ENCODE results near the gene SPTBN1. TPM values are rescaled to one million over a fixed set of nuclear protein-coding genes. Genes with fewer than 3 reads are reported as not detected.

The SPTBN1 gene
- total RNA-seq, 1 experiment from 2014 or later, result 204 TPM

GRCh38 chr2:54539683-54540082 is 83.6 kb downstream of the SPTBN1 start:
- Mint-ChIP-seq H3K9me3 (no peaks in the 10 kb centered on the region), H3K27me3 (ENCODE audit: low read depth) (no peaks in the 10 kb centered on the region), H3K4me3 (no peak overlapping the region), H3K36me3 (no peaks in the 10 kb centered on the region), H3K27ac (no peak overlapping the region), H3K4me1 (peaks cover 9% of the 10 kb centered on the region)
- ATAC-seq (no peak), DNase-seq (ENCODE audit: low spot score) (no peak)
- ChIA-PET POLR2A (no interaction called here), CTCF (no interaction called here)
- TF ChIP-seq CDX4 (CRISPR knock-in tag; IDR thresholded peaks at IDR 0.05; ENCODE audit: borderline replicate concordance), result no peak
- TF ChIP-seq ZNF532 (CRISPR knock-in tag; IDR thresholded peaks at IDR 0.05; ENCODE audit: borderline replicate concordance), result no peak
- TF ChIP-seq TP53 (CRISPR knock-in tag; IDR thresholded peaks at IDR 0.05), result no peak
- TF ChIP-seq AR (CRISPR knock-in tag; IDR thresholded peaks at IDR 0.05), result no peak
- no peak for TF ChIP-seq ZNF219 (CRISPR knock-in tag; IDR thresholded peaks at IDR 0.05; ENCODE audit: borderline replicate concordance)
- TF ChIP-seq ZNF281 (CRISPR knock-in tag; IDR thresholded peaks at IDR 0.05), result no peak
- no peak for TF ChIP-seq FOXJ3 (CRISPR knock-in tag; IDR thresholded peaks at IDR 0.05; ENCODE audit: borderline replicate concordance)
- TF ChIP-seq ZMAT4 (CRISPR knock-in tag; IDR thresholded peaks at IDR 0.05), result no peak
- no peak for TF ChIP-seq JAZF1 (CRISPR knock-in tag; IDR thresholded peaks at IDR 0.05)
- TF ChIP-seq ELF4 (CRISPR knock-in tag; IDR thresholded peaks at IDR 0.05; ENCODE audit: low read depth), result no peak
- TF ChIP-seq ZBTB21 (CRISPR knock-in tag; IDR thresholded peaks at IDR 0.05; ENCODE audit: borderline replicate concordance), result no peak
- no peak for TF ChIP-seq GRHL2 (CRISPR knock-in tag; IDR thresholded peaks at IDR 0.05; ENCODE audit: insufficient replicate concordance, severe bottlenecking)
- no peak for TF ChIP-seq ZNF263 (CRISPR knock-in tag; IDR thresholded peaks at IDR 0.05; ENCODE audit: low read depth)
- TF ChIP-seq FOXP1 (CRISPR knock-in tag; IDR thresholded peaks at IDR 0.05; ENCODE audit: borderline replicate concordance), result no peak
- TF ChIP-seq ATF1 (CRISPR knock-in tag; IDR thresholded peaks at IDR 0.05), result no peak
- TF ChIP-seq USF1 (CRISPR knock-in tag; IDR thresholded peaks at IDR 0.05), result no peak
- no peak for TF ChIP-seq MAX (CRISPR knock-in tag; IDR thresholded peaks at IDR 0.05)
- no peak for TF ChIP-seq IRF2 (CRISPR knock-in tag; IDR thresholded peaks at IDR 0.05; ENCODE audit: borderline replicate concordance, low read depth)

Measured in WTC11 (cell line).